ENCODE data around the gene SRC. TPM values are rescaled to one million over a fixed set of nuclear protein-coding genes. Genes with fewer than 3 reads are reported as not detected.

SRC gene
- total and polyA plus RNA-seq, 2 of the 8 experiments (the other 6 are each of a cell fraction or from before 2014, with no cell fraction given) = 27.6 to 28.8 TPM

- TF ChIP-seq CTCF (IDR thresholded peaks at IDR 0.05; ENCODE audit: control extremely low read depth in 1 of 3, insufficient read depth in 1 of 3, low read depth in 1 of 3, low read length in 3 of 3) = no peak
- no peak for TF ChIP-seq KDM1A (IDR thresholded peaks at IDR 0.05; ENCODE audit: borderline replicate concordance, low read length)
- no peak for TF ChIP-seq CEBPB (IDR thresholded peaks at IDR 0.05; ENCODE audit: low read depth, low read length)
- TF ChIP-seq SAP30 (IDR thresholded peaks at IDR 0.05; ENCODE audit: insufficient read depth, insufficient replicate concordance, low read length) = no peak
- TF ChIP-seq POLR2A (IDR thresholded peaks at IDR 0.05; ENCODE audit: control extremely low read depth in 1 of 2, low read depth in 2 of 2, low read length in 2 of 2) = no peak
- TF ChIP-seq TAF1 (IDR thresholded peaks at IDR 0.05; ENCODE audit: low read depth, low read length) = no peak
- no peak for TF ChIP-seq SIX5 (IDR thresholded peaks at IDR 0.05; ENCODE audit: low read depth, low read length)
- TF ChIP-seq, protein P1, sequence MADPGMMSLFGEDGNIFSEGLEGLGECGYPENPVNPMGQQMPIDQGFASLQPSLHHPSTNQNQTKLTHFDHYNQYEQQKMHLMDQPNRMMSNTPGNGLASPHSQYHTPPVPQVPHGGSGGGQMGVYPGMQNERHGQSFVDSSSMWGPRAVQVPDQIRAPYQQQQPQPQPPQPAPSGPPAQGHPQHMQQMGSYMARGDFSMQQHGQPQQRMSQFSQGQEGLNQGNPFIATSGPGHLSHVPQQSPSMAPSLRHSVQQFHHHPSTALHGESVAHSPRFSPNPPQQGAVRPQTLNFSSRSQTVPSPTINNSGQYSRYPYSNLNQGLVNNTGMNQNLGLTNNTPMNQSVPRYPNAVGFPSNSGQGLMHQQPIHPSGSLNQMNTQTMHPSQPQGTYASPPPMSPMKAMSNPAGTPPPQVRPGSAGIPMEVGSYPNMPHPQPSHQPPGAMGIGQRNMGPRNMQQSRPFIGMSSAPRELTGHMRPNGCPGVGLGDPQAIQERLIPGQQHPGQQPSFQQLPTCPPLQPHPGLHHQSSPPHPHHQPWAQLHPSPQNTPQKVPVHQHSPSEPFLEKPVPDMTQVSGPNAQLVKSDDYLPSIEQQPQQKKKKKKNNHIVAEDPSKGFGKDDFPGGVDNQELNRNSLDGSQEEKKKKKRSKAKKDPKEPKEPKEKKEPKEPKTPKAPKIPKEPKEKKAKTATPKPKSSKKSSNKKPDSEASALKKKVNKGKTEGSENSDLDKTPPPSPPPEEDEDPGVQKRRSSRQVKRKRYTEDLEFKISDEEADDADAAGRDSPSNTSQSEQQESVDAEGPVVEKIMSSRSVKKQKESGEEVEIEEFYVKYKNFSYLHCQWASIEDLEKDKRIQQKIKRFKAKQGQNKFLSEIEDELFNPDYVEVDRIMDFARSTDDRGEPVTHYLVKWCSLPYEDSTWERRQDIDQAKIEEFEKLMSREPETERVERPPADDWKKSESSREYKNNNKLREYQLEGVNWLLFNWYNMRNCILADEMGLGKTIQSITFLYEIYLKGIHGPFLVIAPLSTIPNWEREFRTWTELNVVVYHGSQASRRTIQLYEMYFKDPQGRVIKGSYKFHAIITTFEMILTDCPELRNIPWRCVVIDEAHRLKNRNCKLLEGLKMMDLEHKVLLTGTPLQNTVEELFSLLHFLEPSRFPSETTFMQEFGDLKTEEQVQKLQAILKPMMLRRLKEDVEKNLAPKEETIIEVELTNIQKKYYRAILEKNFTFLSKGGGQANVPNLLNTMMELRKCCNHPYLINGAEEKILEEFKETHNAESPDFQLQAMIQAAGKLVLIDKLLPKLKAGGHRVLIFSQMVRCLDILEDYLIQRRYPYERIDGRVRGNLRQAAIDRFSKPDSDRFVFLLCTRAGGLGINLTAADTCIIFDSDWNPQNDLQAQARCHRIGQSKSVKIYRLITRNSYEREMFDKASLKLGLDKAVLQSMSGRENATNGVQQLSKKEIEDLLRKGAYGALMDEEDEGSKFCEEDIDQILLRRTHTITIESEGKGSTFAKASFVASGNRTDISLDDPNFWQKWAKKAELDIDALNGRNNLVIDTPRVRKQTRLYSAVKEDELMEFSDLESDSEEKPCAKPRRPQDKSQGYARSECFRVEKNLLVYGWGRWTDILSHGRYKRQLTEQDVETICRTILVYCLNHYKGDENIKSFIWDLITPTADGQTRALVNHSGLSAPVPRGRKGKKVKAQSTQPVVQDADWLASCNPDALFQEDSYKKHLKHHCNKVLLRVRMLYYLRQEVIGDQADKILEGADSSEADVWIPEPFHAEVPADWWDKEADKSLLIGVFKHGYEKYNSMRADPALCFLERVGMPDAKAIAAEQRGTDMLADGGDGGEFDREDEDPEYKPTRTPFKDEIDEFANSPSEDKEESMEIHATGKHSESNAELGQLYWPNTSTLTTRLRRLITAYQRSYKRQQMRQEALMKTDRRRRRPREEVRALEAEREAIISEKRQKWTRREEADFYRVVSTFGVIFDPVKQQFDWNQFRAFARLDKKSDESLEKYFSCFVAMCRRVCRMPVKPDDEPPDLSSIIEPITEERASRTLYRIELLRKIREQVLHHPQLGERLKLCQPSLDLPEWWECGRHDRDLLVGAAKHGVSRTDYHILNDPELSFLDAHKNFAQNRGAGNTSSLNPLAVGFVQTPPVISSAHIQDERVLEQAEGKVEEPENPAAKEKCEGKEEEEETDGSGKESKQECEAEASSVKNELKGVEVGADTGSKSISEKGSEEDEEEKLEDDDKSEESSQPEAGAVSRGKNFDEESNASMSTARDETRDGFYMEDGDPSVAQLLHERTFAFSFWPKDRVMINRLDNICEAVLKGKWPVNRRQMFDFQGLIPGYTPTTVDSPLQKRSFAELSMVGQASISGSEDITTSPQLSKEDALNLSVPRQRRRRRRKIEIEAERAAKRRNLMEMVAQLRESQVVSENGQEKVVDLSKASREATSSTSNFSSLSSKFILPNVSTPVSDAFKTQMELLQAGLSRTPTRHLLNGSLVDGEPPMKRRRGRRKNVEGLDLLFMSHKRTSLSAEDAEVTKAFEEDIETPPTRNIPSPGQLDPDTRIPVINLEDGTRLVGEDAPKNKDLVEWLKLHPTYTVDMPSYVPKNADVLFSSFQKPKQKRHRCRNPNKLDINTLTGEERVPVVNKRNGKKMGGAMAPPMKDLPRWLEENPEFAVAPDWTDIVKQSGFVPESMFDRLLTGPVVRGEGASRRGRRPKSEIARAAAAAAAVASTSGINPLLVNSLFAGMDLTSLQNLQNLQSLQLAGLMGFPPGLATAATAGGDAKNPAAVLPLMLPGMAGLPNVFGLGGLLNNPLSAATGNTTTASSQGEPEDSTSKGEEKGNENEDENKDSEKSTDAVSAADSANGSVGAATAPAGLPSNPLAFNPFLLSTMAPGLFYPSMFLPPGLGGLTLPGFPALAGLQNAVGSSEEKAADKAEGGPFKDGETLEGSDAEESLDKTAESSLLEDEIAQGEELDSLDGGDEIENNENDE (IDR thresholded peaks at IDR 0.05; ENCODE audit: insufficient replicate concordance, low read length) = no peak
- no peak for TF ChIP-seq CHD1 (IDR thresholded peaks at IDR 0.05; ENCODE audit: low read depth, low read length)
Observed at GRCh38 chr20:37401282-37401929, 55.5 kb downstream of the SRC start (continued).

All from H1 (cell line).